Psoas muscle (tissue), 8 donors: Measurements from ENCODE around the gene TMEM51. TPM values are rescaled to one million over a fixed set of nuclear protein-coding genes. Genes with fewer than 3 reads are reported as not detected.

Experiments
- ATAC-seq, 4 donors: fragments of 200-7000 bp; cut with Tn5 transposase; one replicate each; pipeline ENCODE4 v1.9.1; 2020; ENCODE audit warnings: moderate library complexity in 3 of 4, mild to moderate bottlenecking in 2 of 4
- DNase-seq, 2 donors: peaks; one replicate each; pipeline ENCODE4 v3.0.0-alpha.2; 2020
- H3K27ac ChIP-seq: fragments of 200-600 bp; one replicate; pipeline ENCODE4 v1.8.0; 2022
- H3K27me3 ChIP-seq, 3 donors: fragments of 200-600 bp in 1 of 3; one replicate each; pipeline versions ENCODE4 v1.6.1 to v1.8.0; 2013 to 2022; ENCODE audit warnings: low read length in 2 of 3, mild to moderate bottlenecking in 2 of 3, moderate library complexity in 1 of 3; ENCODE audit not compliant: insufficient read depth in 3 of 3
- H3K36me3 ChIP-seq, 2 donors: fragments of 200-600 bp in 1 of 2; one replicate each; pipeline versions ENCODE4 v1.6.1 to v1.8.0; 2013 to 2022; ENCODE audit warnings: low read depth in 1 of 2, mild to moderate bottlenecking in 1 of 2, moderate library complexity in 1 of 2; ENCODE audit not compliant: insufficient read depth in 1 of 2
- H3K4me1 ChIP-seq: fragments of 200-600 bp; one replicate; pipeline ENCODE4 v1.8.0; 2022
- H3K4me3 ChIP-seq: fragments of 200-600 bp; one replicate; pipeline ENCODE4 v1.8.0; 2022; ENCODE audit warnings: mild to moderate bottlenecking
- H3K9me3 ChIP-seq: fragments of 200-600 bp; one replicate; pipeline ENCODE4 v1.8.0; 2022
- WGBS, 3 donors: extraction: QIAGEN DNeasy Blood & Tissue Kit; methylation state at CpG; one replicate each; pipeline versions ENCODE4 v1.1.6 to v1.1.7; 2013; 5-methylcytosine and 5-hydroxymethylcytosine counted together
- intact Hi-C, 2 donors: fragments of 100-400 bp; cut with DNase I; formaldehyde crosslinking; loops; one replicate each; pipeline versions ENCODE4 v1.11.0 to v1.14.2; 2022
- polyA plus RNA-seq, 3 donors: library from polyadenylated mRNA; stranded (reverse); fragments of 200-250 nt; gene quantifications; one replicate each; pipeline ENCODE4 v1.2.3, GENCODE V29; 2013
- total RNA-seq, 4 donors: library from RNA; stranded (reverse); fragmentation: NEBNext Ultra II Directional in 2 of 4; extraction: Animal tissue kit (Norgen Biotek cat#: 25700) in 2 of 4; gene quantifications; one replicate each; pipeline versions ENCODE4 v1.2.1 to v1.2.4, GENCODE V29; 2021 to 2023
- TF ChIP-seq, protein P1 (sequence below): fragments of 200-600 bp; IDR thresholded peaks from one replicate; pipeline ENCODE4 v1.8.0; 2022; ENCODE audit warnings: antibody characterized with exemption
- donor health status: healthy with polysubstance abuse.
- donor health status: DM: no; HTN: no; CAD: no; lungs with moderate emphysema.
- donor health status: Bipolar disorder and iron deficiency.
- donor health status: healthy.
- donor health status: DM: yes; HTN: yes; CAD: no.
- donor health status: DM: no; HTN: no; CAD: no.
- donor health status: DM: no; HTN: no; CAD: no.
- donor health status: DM: yes; HTN: yes; CAD: no.

Gene TMEM51
- total and polyA plus RNA-seq, 7 donors = 0.67 to 1.7 (median 0.97) TPM

- H3K36me3 ChIP-seq = no peaks in the 10 kb centered on the region
- no peak for ATAC-seq
- no peak overlapping the region for H3K4me3 ChIP-seq
- no peak for DNase-seq
- no peak overlapping the region for H3K27ac ChIP-seq
- no peaks in the 10 kb centered on the region for H3K4me1 ChIP-seq
- no peaks in the 10 kb centered on the region for H3K9me3 ChIP-seq
- TF ChIP-seq, protein P1, sequence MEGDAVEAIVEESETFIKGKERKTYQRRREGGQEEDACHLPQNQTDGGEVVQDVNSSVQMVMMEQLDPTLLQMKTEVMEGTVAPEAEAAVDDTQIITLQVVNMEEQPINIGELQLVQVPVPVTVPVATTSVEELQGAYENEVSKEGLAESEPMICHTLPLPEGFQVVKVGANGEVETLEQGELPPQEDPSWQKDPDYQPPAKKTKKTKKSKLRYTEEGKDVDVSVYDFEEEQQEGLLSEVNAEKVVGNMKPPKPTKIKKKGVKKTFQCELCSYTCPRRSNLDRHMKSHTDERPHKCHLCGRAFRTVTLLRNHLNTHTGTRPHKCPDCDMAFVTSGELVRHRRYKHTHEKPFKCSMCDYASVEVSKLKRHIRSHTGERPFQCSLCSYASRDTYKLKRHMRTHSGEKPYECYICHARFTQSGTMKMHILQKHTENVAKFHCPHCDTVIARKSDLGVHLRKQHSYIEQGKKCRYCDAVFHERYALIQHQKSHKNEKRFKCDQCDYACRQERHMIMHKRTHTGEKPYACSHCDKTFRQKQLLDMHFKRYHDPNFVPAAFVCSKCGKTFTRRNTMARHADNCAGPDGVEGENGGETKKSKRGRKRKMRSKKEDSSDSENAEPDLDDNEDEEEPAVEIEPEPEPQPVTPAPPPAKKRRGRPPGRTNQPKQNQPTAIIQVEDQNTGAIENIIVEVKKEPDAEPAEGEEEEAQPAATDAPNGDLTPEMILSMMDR = no peak
- H3K27me3 ChIP-seq = no peaks in the 10 kb centered on the region
- 16 to 53% (median 46%) methylated on average over 3 of the region's 3 CpGs for WGBS, 3 donors
- intact Hi-C loops = no loop called here
Observed at GRCh38 chr1:15185617-15186016, 32.1 kb downstream of the TMEM51 start.

DNA sequence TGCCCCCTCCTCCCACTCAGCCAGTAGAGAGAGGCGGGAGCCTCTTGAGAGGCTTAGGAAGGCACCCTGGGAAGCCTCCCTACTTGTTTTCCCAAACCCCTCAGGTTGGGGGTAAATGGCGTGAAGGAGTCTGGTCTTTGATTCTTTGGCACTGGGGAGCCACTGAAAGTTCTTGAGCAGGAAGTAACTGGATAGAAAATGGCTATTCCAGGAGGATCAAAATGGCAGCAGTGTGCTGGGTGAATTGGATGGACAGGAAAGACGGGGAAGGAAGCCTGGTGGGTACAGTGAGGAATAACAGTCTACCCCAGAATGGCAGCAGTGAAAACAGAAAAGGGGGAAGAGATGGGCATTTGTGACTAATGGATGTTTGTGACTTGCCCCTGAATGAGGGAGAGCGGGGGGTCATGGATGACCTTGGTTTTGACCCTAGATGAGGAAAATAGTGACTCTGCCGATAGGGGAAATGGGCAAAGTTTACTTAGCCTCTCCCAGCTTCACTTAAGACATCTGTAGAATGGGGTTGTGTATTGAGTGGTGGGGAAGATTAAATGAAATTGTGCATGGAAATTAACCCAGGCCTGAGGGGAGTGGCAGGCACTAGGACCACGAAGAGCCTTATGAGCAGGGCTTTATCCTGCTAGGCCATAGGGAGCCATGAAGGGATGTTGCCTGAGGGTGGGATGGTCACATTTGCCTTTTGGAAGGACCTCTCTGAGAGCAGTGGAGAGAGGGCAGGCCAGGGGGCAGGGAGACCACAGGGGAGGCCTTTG is 32.7 kb downstream of the TMEM51 start:
- TF ChIP-seq, protein P1 = no peak
- H3K4me3 ChIP-seq = no peak overlapping the region
- ATAC-seq (no peak), DNase-seq (no peak)
- intact Hi-C loops = no loop called here
- WGBS, 3 donors = 74 to 77% (median 76%) methylated on average over 6 of the region's 6 CpGs
- H3K4me1 ChIP-seq = no peaks in the 10 kb centered on the region
- no peaks in the 10 kb centered on the region for H3K27me3 ChIP-seq
- H3K36me3 ChIP-seq = no peaks in the 10 kb centered on the region
- no peaks in the 10 kb centered on the region for H3K9me3 ChIP-seq
- H3K27ac ChIP-seq = no peak overlapping the region

DNA sequence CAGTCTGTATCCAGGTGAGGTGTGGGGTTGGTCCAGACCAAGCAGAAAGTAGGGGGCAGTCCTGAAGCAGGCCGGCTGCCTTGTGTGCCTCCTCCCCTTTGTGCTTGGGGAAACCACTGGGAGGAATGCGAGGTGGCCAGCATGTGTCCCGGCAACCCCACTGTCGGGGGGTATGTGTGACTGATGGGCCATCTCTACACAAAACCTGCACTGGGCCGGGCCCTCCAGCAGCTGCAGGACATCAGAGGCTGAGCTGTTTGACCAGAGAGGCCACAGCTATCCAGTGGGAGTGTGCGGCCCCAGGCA is 33.3 kb downstream of the TMEM51 start:
- no peaks in the 10 kb centered on the region for H3K9me3 ChIP-seq
- DNase-seq = no peak
- intact Hi-C loops = no loop called here
- no peaks in the 10 kb centered on the region for H3K4me1 ChIP-seq
- ATAC-seq = no peak
- H3K36me3 ChIP-seq = no peaks in the 10 kb centered on the region
- peaks cover 0 to 1% (median 0%) of the 10 kb centered on the region in 3 donors for H3K27me3 ChIP-seq
- TF ChIP-seq, protein P1 = no peak
- H3K27ac ChIP-seq = no peak overlapping the region
- WGBS, 3 donors = 16 to 64% (median 44%) methylated on average over 5 to 6 of the region's 6 CpGs
- no peak overlapping the region for H3K4me3 ChIP-seq

- TF ChIP-seq, protein P1 = no peak
Observed at GRCh38 chr1:15187175-15188129, 33.9 kb downstream of the TMEM51 start.

More at GRCh38 chr1:15187175-15188129, 33.9 kb downstream of the TMEM51 start:
- Histone ChIP-seq H3K4me3 (no peak overlapping the region), H3K4me1 (no peaks in the 10 kb centered on the region), H3K9me3 (no peaks in the 10 kb centered on the region), H3K36me3 (no peaks in the 10 kb centered on the region), H3K27ac (no peak overlapping the region), H3K27me3 (peaks cover 0 to 1% (median 0%) of the 10 kb centered on the region in 3 donors)
- intact Hi-C loops = no loop called here
- 51 to 54% (median 54%) methylated on average over 15 of the region's 15 CpGs for WGBS, 3 donors
- DNase-seq = no peak
- ATAC-seq = no peak
